MG63 (cell line): ENCODE data around the gene TLCD1. TPM values are rescaled to one million over a fixed set of nuclear protein-coding genes. Genes with fewer than 3 reads are reported as not detected.

Source experiments
- DNase-seq: peaks from one replicate; pipeline ENCODE4 v3.0.0-alpha.2; 2020
- H3K27me3 ChIP-seq: fragments of 250-450 bp; sonication (Bioruptor Pico); 2 replicates; pipeline ENCODE4 v1.5.1; 2020; ENCODE audit warnings: mild to moderate bottlenecking, moderate library complexity
- H3K36me3 ChIP-seq: fragments of 250-450 bp; sonication (Bioruptor Pico); 2 replicates; pipeline ENCODE4 v1.5.1; 2020; ENCODE audit warnings: mild to moderate bottlenecking, moderate library complexity
- H3K4me3 ChIP-seq: fragments of 250-450 bp; sonication (Bioruptor Pico); 2 replicates; pipeline ENCODE4 v1.5.1; 2020; ENCODE audit warnings: mild to moderate bottlenecking, moderate library complexity
- H3K9me3 ChIP-seq: fragments of 250-450 bp; sonication (Bioruptor Pico); 2 replicates; pipeline ENCODE4 v1.5.1; 2020; ENCODE audit warnings: mild to moderate bottlenecking, moderate library complexity
- total RNA-seq: library from RNA; depleted of rRNA; stranded (reverse); fragments of >200 nt; shearing (Covaris generic); gene quantifications from 2 replicates; pipeline ENCODE4 v1.2.3, GENCODE V29; 2014; ENCODE audit warnings: low replicate concordance

The TLCD1 gene
- total RNA-seq, 1 experiment from 2014 or later, result 6.7 TPM

DNA sequence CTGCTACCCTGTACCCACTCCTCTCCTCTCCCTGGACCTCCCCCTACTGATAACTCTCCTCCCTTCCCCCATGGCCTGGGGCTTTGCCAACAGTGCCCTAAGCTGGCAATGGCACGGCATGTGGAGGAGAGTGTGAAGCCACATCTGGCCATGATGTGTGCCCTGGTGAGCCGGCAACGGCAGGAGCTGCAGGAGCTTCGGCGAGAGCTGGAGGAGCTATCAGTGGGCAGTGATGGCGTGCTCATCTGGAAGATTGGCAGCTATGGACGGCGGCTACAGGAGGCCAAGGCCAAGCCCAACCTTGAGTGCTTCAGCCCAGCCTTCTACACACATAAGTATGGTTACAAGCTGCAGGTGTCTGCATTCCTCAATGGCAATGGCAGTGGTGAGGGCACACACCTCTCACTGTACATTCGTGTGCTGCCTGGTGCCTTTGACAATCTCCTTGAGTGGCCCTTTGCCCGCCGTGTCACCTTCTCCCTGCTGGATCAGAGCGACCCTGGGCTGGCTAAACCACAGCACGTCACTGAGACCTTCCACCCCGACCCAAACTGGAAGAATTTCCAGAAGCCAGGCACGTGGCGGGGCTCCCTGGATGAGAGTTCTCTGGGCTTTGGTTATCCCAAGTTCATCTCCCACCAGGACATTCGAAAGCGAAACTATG is 23.0 kb upstream of the TLCD1 start:
- H3K36me3 ChIP-seq, result peaks cover 77% of the 10 kb centered on the region
- no peak overlapping the region for H3K4me3 ChIP-seq
- no peaks in the 10 kb centered on the region for H3K9me3 ChIP-seq
- no peak for DNase-seq
- no peaks in the 10 kb centered on the region for H3K27me3 ChIP-seq

DNA sequence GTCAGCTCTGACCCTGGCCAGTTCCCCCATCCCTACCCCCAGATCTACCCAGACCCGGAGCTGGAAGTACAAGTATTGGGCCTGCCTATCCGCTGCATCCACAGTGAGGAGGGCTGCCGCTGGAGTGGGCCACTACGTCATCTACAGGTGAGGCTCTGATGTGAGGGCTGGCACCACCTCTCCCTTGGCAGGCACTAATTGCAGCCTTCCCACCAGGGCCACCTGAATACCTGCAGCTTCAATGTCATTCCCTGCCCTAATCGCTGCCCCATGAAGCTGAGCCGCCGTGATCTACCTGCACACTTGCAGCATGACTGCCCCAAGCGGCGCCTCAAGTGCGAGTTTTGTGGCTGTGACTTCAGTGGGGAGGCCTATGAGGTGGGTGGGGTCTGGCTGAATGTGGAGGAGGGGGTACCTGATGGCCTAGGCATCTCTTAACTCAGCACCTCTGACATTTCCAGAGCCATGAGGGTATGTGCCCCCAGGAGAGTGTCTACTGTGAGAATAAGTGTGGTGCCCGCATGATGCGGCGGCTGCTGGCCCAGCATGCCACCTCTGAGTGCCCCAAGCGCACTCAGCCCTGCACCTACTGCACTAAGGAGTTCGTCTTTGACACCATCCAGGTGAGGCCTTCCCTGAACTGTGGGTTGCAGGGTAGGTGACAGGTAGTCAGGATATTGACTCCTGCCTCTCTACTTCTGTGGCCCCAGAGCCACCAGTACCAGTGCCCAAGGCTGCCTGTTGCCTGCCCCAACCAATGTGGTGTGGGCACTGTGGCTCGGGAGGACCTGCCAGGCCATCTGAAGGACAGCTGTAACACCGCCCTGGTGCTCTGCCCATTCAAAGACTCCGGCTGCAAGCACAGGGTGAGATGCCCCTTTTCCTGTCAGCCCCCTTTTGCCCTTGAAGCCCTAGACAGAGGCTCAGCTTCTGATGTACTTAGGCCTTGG is 22.0 kb upstream of the TLCD1 start:
- no peak overlapping the region for H3K4me3 ChIP-seq
- peaks cover 77% of the 10 kb centered on the region for H3K36me3 ChIP-seq
- no peaks in the 10 kb centered on the region for H3K27me3 ChIP-seq
- H3K9me3 ChIP-seq, result no peaks in the 10 kb centered on the region
- no peak for DNase-seq

DNA sequence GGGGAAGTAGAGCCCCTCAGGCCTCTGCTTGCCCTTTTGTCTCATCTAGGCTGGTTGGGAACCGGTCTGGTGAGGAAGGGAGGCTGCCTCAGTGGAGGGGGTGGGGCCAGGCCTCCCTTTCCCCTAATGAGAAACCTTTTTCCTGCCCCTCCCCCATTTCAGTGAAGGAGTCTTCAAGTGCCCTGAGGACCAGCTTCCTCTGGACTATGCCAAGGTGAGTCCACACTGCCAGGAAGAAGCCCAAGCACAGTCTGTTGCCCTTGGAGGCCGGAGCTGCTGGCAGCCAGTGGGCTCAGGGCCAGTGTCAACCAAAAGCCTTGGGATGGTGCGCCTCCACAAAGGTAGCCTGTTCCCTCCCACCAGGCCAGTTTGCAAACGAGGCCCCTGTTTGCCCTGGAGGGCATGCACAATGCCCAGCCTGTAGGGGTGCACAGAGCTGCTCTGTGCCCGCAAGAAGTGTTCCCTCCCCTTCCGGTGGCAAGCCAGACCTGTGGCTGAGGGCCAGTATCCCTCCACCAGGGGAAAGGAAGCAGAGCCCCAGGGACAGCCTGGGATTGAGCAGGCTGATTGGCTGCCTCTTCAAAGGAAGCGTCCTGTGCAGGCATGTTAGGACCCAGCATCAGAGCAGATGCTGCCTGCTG is 21.1 kb upstream of the TLCD1 start:
- no peak overlapping the region for H3K4me3 ChIP-seq

DNA sequence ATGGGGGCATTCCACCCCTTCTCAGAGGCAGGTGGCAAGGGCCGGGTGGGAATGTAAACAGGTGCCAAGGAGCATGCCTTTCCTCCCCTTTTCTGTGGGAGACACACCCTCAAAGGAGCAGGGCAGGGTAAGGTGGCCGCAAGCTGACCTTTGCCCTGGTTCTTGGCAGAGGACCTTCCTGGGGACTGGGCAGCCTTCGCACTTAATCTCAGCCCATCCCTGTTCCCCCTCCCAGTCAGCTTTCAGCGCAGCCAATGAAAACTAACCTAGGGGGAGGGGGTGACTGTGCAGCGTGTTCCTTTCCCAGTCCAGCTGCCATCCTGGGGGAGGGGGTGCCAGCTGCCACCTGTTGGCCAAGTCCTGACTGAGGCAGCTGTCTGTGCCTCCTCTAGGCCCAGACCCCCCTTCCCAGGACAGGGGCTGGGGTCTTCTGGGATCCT is 20.6 kb upstream of the TLCD1 start:
- H3K27me3 ChIP-seq, result no peaks in the 10 kb centered on the region
- H3K9me3 ChIP-seq, result no peaks in the 10 kb centered on the region
- no peak for DNase-seq
- peaks cover 65% of the 10 kb centered on the region for H3K36me3 ChIP-seq
- no peak overlapping the region; the same call in 1 of the 2 replicates for H3K4me3 ChIP-seq

More for the DNA sequence above, 21.1 kb upstream of the TLCD1 start:
- Histone ChIP-seq H3K36me3 (peaks cover 69% of the 10 kb centered on the region), H3K27me3 (no peaks in the 10 kb centered on the region), H3K9me3 (no peaks in the 10 kb centered on the region)
- no peak for DNase-seq

DNA sequence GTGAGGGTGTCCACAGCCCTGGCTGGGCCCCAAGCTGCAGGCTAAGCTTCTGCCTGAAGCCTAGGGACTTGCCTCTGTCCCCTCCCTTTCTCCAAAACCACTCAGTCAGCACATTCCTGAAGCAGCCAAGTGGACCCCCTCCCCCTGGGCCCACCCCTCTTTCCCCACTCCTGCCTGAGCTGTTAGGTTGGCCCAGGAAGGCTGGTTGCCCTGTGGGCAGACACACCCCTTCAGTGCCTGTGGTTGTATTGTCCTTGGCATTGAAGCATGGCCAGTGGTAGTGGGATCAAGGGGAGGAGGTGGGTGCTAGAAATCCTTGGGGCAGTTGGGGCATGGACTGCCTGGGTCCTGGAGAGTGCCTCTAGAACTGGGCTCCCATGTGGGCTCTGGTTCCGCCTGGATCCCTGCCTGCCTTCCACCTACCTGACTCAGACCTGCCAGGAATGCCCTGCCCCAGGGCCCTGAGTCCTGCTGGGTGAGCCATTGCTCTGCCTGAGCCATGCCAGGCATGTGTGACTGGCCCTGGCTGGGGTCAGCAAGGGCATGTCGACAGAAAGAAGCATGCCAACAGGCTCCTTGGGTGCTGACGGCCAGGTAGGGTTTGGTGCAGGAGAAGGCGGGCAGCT is 19.9 kb upstream of the TLCD1 start:
- no peaks in the 10 kb centered on the region for H3K9me3 ChIP-seq
- peak; percentile 64 for DNase-seq
- peaks cover 58% of the 10 kb centered on the region for H3K36me3 ChIP-seq
- H3K4me3 ChIP-seq, result peak overlapping the region; percentile 99
- no peaks in the 10 kb centered on the region for H3K27me3 ChIP-seq

DNA sequence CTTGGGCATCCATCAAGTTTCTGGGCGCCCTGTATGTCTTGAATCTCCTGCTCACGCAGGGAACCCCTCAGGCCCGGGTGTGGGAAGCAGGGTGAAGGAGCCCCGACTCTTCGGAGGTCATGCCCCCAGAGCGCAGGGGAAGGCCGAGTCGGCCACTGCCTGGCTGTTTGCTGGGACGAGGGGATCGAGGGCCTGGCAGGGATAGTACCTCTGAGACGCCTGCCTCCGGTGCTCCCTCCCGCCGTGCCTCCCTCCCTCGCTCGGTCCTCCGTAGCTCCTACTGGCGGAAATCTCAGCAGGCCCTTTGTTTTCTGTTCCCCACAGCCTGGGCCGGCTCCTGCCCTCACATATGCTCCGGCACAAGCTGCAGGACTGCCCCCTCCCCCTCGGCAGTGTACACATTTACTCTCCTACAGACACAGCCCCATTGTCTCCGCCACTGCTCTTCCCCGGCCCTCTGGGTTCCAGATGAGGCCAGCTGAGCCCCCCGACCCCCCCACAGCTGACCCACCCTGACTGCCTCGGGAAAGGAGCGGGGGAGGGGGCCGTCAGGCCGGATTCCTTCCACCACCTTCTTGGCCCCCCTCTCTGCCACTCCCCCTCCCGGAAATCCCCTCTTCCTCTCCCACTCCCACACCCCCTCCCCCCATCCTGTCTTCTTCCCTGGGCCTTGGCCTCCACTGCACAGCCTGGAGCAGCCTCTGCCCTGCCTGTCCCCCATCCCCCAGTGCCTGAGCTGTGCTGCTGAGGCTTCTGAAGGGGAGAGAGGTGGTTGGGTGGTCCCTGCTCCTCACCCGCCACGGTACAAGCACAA is 19.1 kb upstream of the TLCD1 start:
- peaks cover 51% of the 10 kb centered on the region for H3K36me3 ChIP-seq
- H3K4me3 ChIP-seq, result peak overlapping the region; percentile 99
- H3K9me3 ChIP-seq, result no peaks in the 10 kb centered on the region
- H3K27me3 ChIP-seq, result no peaks in the 10 kb centered on the region
- peak; percentile 59 for DNase-seq

DNA sequence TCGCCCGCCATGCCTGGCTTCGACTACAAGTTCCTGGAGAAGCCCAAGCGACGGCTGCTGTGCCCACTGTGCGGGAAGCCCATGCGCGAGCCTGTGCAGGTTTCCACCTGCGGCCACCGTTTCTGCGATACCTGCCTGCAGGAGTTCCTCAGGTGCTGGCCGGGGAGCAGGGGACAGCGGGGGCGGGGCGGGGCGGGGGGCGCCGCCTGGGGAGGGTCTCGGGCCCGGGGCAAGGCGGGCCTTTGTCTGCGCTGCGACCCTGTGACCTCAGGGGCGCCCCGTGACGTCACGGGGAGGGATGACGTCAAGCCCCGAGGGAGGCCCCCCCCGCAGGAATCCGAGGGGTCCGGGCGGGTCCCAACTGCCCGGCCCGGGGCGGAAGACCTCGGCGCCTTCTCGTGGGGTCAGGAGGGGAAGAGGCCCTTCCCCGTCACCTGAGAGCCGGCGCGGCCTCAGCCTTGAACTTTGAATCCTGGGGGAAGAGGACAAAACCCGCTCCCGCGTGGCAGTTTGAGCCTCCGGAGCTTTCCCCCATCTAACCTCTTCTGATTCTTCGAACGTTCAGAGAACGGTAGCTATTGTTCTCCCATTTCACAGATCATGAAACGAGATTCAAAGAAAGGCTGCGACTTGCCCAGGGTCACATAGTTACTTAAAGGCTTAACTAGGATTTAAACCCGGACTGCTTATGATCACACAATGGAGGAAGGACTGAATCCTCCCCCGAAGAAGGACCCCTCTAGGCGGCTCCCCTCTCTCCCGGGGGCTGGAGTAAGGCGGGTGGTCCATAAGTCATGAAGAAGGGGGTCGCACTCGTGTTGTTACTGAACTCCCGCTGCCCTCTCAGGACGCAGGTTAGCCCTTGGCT is 18.3 kb upstream of the TLCD1 start:
- Histone ChIP-seq H3K27me3 (no peaks in the 10 kb centered on the region), H3K36me3 (peaks cover 44% of the 10 kb centered on the region), H3K9me3 (no peaks in the 10 kb centered on the region), H3K4me3 (peak overlapping the region; percentile 99)
- DNase-seq, result peak; percentile 62

DNA sequence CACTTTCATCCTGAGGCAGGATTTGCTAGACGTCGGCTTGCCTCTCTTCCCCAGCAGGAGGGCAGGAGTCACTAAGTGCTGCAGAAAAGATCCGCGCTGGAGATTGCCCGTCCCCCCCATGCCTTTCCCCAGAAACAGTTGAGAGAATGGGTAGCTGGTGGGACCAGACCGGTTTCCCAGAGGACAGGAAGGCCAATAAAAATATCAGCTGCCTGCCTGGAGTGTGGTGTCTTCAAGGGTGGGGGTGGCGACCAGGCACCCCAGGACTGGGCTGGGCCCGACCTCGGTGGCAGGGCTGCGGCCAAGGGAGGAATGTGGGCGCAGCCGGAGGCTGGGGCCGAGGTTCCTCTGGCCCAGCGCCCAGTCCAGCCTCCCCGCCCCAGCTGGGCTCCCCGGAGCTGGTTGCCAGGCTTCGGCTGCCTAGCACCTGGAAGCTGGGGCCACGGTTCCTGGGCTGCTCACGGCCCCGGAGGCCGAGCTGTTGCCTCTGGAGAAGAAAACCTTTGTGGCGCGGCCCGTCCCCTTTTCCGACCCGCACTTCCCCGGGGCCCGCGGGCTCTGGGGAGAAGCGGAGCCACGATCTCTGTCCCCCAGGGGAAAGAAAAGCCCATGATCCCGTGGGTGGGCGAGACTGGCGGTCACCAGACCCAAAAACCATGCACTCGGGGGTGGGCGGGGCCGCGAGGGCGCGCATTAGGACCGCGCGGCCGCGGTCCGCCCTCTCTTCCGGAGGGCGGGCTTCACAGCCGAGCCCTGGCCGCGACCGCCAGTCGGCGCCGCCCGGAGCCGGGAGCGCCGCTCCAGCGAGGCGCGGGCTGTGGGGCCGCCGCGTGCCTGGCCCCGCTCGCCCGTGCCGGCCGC is 17.4 kb upstream of the TLCD1 start, which contains the start of gene TRAF4:
TSS of gene TRAF4 (plus strand) at position 769 of the 861 bp plus-strand sequence. CDS start 102 bp downstream, outside the sequence.
- Histone ChIP-seq H3K4me3 (peak within 1 kb of the TSS; percentile 99), H3K9me3 (no peaks in the 10 kb centered on the region), H3K36me3 (peaks cover 36% of the 10 kb centered on the region), H3K27me3 (no peaks in the 10 kb centered on the region)
- peak; percentile 90 for DNase-seq

DNA sequence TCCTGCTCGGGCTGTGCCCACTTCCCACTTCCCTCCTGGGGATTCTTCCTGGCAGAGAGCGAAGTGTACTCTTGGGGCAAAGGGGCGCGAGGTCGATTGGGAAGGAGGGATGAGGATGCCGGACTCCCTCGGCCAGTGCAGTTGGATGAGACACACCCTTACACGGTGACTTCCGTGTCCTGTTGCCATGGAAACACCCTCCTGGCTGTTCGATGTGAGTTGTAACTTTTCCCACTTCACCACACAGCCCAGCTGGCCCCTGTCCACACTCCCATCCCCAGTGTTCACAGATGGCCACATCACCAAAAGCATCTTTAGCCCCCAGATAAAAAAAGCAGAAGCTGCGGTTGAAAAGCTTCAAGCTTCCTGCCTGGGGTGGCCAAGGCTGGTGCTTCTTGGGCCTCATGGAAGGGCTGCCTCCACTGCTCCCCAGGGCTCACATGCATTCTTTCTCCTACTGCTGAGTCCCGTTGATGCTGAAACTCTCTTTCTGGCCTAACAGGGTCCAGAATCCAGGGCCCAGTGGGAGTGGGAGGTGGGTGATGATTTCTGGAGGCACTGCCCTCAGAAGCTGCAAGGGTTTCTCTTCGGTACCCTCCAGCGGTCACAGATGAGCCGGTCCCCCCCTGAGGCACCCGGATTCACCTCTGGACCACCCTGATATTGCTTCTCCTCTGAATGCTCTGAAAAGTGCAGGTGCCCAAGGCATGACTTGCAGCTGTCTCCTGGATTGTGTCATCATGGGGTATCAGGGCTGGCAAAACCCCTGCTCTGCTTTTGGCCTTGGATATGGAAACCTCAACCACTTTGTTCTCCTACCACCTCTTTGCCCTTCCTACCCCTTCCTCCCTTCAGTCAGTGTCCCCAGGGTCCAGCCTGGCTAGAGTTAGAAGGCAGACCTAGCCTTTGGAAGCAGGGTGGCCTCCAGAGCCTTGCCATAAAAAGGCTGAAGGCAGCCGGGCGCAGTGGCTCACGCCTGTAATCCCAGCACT is 15.6 kb upstream of the TLCD1 start:
- Histone ChIP-seq H3K27me3 (no peaks in the 10 kb centered on the region), H3K4me3 (no peak overlapping the region), H3K9me3 (no peaks in the 10 kb centered on the region), H3K36me3 (peaks cover 17% of the 10 kb centered on the region)
- DNase-seq, result no peak

DNA sequence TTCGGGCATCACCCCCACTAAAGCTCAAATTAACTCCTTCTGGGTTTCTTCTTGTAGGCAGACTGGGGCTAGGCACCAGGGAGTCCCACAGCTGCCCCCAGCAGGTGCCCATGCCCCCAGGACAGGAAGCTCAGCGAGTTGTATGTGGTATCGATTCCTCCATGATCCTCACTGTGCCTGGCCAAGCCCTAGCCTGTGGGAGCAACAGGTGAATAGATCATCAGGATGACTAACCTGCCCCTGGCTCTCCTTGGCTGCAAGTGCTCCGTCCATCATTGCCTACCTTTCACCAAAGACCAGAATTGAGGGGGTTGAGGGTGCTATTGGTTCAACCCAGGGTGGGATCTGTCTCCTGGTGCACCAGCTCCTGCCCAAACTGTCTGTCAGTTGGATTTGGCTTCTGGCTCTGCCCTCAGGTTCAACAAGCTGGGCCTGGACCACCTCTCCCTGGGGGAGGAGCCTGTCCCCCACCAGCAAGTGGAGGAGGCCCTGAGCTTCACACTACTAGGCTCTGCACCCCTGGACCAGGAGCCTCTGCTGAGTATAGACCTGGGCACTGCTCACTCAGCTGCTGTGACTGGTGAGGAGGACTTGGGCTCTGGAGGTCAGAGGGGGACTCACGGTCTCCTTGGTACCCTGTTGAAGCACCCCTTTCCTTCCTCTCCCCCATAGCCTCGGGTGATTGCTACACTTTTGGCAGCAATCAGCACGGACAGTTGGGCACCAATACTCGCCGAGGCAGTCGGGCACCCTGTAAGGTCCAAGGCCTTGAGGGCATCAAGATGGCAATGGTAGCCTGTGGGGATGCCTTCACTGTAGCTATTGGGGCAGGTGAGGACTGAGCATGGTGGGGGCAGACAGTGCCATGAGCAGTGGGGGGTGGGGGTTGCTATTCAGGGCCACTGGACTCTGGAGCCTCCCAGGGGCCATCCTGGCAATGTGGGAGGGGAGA is 14.6 kb upstream of the TLCD1 start:
- Histone ChIP-seq H3K9me3 (no peaks in the 10 kb centered on the region), H3K36me3 (peaks cover 8% of the 10 kb centered on the region), H3K27me3 (no peaks in the 10 kb centered on the region), H3K4me3 (no peak overlapping the region)
- DNase-seq, result no peak

DNA sequence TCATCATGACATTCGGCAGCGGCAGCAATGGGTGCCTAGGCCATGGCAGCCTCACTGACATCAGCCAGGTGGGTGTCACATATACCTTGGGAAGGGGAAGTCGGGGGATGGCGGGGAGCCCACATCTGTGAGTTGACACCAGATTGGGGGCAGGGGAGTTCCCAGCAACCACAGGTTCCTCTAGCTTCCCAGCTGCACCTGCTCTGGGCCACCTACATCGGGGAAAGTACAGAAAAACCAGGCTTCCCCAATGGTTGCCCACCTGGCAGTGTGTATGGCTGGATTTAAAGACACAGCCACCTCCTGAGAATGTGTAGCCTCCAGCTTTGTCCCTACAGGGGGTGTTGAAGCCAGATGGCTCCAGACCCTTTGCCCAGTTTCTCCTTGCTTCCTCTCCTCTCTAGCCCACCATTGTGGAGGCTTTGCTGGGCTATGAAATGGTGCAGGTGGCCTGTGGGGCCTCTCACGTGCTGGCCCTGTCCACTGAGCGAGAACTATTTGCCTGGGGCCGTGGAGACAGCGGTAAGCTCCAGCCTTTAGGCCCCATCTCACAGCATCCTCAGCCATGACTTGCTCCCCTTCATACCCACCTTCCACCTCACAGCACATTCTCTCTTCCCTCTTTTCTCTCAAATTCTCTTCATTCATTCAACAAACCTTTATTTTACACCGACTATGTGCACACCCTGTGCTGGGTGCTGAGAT is 12.8 kb upstream of the TLCD1 start:
- H3K36me3 ChIP-seq, result no peaks in the 10 kb centered on the region
- no peaks in the 10 kb centered on the region for H3K9me3 ChIP-seq
- H3K4me3 ChIP-seq, result no peak overlapping the region
- no peaks in the 10 kb centered on the region for H3K27me3 ChIP-seq
- DNase-seq, result no peak
